K562 (cell line): ENCODE measurements around the gene TFE3. TPM values are rescaled to one million over a fixed set of nuclear protein-coding genes. Genes with fewer than 3 reads are reported as not detected.
A peak's percentile ranks its signal among the peaks of the same experiment; 100 is the strongest.

Experiments used
- CEBPZ ChIP-seq: fragments of 150-350 bp; IDR thresholded peaks from 2 replicates; pipeline ENCODE4 v1.6.1; 2014; ENCODE audit warnings: low read depth, mild to moderate bottlenecking, low read length, borderline replicate concordance
- CHD1 ChIP-seq: fragments of 200-600 bp; sonication (generic); IDR thresholded peaks from one replicate; pipeline ENCODE4 v1.6.1; 2012; ENCODE audit warnings: mild to moderate bottlenecking, moderate library complexity, low read length, inconsistent platforms
- FOXK2 ChIP-seq, 2 experiments: fragments of 450-650 bp; IDR thresholded peaks in 1 of 2; conservative IDR thresholded peaks in 1 of 2; 2 replicates each; pipeline ENCODE4 v1.6.1; 2016; ENCODE audit warnings: low read depth in 2 of 2, mild to moderate bottlenecking in 1 of 2
- KLF1 ChIP-seq: fragments of 450-650 bp; IDR thresholded peaks from 2 replicates; pipeline ENCODE4 v1.6.1; 2016; ENCODE audit warnings: missing genetic modification characterization, missing compliant biosample characterization
- PHTF2 ChIP-seq: fragments of 250-450 bp; sonication (Bioruptor Pico); IDR thresholded peaks from 2 replicates; pipeline ENCODE4 v1.5.0; 2021; ENCODE audit warnings: mild to moderate bottlenecking
- REST ChIP-seq, 2 experiments: fragments of 450-650 bp; formaldehyde crosslinking in 1 of 2; IDR thresholded peaks; 2 replicates each; pipeline versions ENCODE4 v1.4.0 to v1.6.1; 2014 to 2020; ENCODE audit warnings: mild to moderate bottlenecking in 2 of 2, borderline replicate concordance in 1 of 2, low read depth in 1 of 2
- polyA plus RNA-seq, 8 experiments: library from polyadenylated mRNA; depleted of rRNA in 4 of 8; stranded (reverse) in 5 of 8; unstranded in 3 of 8; fragments of >200 nt; fragmentation: Nextera tagmentation in 2 of 8; fragmentation: Illumina TruSeq in 1 of 8; extraction: Ambion mirVana in 2 of 8; extraction: Trizol in 1 of 8; gene quantifications; 2 replicates each; pipeline versions ENCODE4 v1.2.1 to v1.2.3, GENCODE V29; 2011 to 2014; ENCODE audit warnings: inconsistent platforms in 1 of 8, missing spikeins in 1 of 8
- total RNA-seq, 7 experiments: library from RNA; depleted of rRNA in 6 of 7; stranded (reverse); fragments of >200 nt in 6 of 7; fragmentation: Illumina TruSeq in 2 of 7; extraction: Trizol in 2 of 7; gene quantifications; 2 replicates each; pipeline versions ENCODE4 v1.2.1 to v1.2.3, GENCODE V29; 2011 to 2021; ENCODE audit warnings: low replicate concordance in 1 of 7
- TF ChIP-seq, protein P1 (sequence below): sonication (generic); formaldehyde crosslinking; IDR thresholded peaks from 2 replicates; pipeline ENCODE4 v1.9.0; 2022; ENCODE audit warnings: mild to moderate bottlenecking, missing genetic modification reagents

The TFE3 gene
- total and polyA plus RNA-seq, 9 of the 15 experiments (the other 6 are each of a cell fraction or from before 2014, with no cell fraction given) = 1.9 to 20.3 (median 11.9) TPM

DNA sequence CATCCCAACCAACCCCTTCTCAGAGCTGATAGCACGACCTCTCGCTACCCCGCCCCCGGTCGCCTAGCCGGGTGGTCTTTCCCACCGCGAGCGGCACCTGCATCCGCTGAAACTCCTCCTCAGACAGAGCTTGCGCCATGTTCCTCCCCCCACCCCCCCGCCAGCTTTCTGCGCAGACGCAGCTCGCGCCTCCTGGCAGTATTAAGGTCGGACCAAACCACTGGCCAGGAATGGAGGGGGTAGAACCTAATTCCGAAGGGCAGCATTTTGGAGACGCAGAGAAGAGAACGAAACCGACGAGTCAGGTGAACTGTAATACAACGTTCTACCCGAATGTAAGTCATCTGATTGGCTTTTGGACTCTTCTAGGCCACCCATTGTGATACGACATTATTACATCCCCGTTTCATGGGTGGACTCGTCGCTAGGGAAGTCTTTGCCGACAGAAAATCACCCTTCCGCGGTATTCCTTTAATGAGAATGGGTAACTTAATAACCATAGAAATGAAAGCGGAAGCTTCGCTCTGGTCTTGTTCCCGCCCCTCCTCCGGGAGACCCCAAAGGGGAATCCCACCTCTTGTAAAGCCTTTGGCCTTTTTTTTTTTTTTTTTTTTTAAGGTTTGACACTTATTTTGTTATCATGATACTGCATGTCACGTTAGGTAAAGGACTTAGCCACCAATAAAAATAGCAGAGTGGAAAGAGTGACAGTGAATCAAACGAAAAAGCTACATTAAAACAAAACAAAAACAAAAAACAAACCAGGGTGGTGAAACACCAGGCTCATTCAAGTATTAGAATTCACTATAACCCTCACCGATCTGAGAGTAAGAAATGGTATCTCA is 40.8 kb downstream of the TFE3 start, which contains the start of gene GRIPAP1 (continued):
- TF ChIP-seq CEBPZ = no peak
- TF ChIP-seq, protein P1, sequence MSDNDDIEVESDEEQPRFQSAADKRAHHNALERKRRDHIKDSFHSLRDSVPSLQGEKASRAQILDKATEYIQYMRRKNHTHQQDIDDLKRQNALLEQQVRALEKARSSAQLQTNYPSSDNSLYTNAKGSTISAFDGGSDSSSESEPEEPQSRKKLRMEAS = no peak
- TF ChIP-seq PHTF2 (CRISPR knock-in tag) = no peak
- TF ChIP-seq CHD1 = no peak
- TF ChIP-seq KLF1 = no peak
- peak; percentile 32; the same call in 1 of the 2 replicates for TF ChIP-seq REST (IDR thresholded peaks at IDR 0.05; ENCODE audit: borderline replicate concordance)
- TF ChIP-seq REST (CRISPR knock-in tag; IDR thresholded peaks at IDR 0.05; ENCODE audit: low read depth) = no peak
- peak; percentile 22 to 99; a peak in 2 of 4 replicates for TF ChIP-seq FOXK2 (conservative IDR thresholded peaks at IDR 0.05 in 1 of 2, IDR thresholded peaks at IDR 0.05 in 1 of 2; ENCODE audit: low read depth in 2 of 2)
